Osteocyte (in vitro differentiated cells): ENCODE data around the gene RGR. TPM values are rescaled to one million over a fixed set of nuclear protein-coding genes. Genes with fewer than 3 reads are reported as not detected.

ENCODE experiments used
- DNase-seq: peaks from one replicate; pipeline ENCODE4 v3.0.0; 2021; ENCODE audit warnings: mixed read lengths; ENCODE audit not compliant: unreplicated experiment; ENCODE audit errors: extremely low spot score
- H3K27ac Mint-ChIP-seq: one replicate; pipeline ENCODE4 v1.8.0; 2021; ENCODE audit warnings: mild to moderate bottlenecking, mixed read lengths; ENCODE audit not compliant: unreplicated experiment
- H3K27me3 Mint-ChIP-seq: one replicate; pipeline ENCODE4 v1.8.0; 2021; ENCODE audit warnings: mixed read lengths; ENCODE audit not compliant: unreplicated experiment
- H3K36me3 Mint-ChIP-seq: one replicate; pipeline ENCODE4 v1.8.0; 2021; ENCODE audit warnings: mixed read lengths; ENCODE audit not compliant: unreplicated experiment
- H3K4me1 Mint-ChIP-seq: one replicate; pipeline ENCODE4 v1.8.0; 2021; ENCODE audit warnings: mixed read lengths; ENCODE audit not compliant: unreplicated experiment
- H3K4me3 Mint-ChIP-seq: one replicate; pipeline ENCODE4 v1.8.0; 2021; ENCODE audit warnings: mild to moderate bottlenecking, moderate library complexity, mixed read lengths; ENCODE audit not compliant: unreplicated experiment
- H3K9me3 Mint-ChIP-seq: one replicate; pipeline ENCODE4 v1.8.0; 2021; ENCODE audit warnings: mixed read lengths; ENCODE audit not compliant: unreplicated experiment
- total RNA-seq: library from RNA; stranded (reverse); gene quantifications from 2 replicates; pipeline ENCODE4 v1.2.1, GENCODE V29; 2021
- TF ChIP-seq, protein P1 (sequence below): fragments of 200-600 bp; sonication (generic); IDR thresholded peaks from 2 replicates; pipeline ENCODE4 v1.5.0; 2021; ENCODE audit warnings: antibody characterized with exemption, mild to moderate bottlenecking, moderate library complexity

RGR gene
- total RNA-seq, 1 donor from 2014 or later = not detected

DNA sequence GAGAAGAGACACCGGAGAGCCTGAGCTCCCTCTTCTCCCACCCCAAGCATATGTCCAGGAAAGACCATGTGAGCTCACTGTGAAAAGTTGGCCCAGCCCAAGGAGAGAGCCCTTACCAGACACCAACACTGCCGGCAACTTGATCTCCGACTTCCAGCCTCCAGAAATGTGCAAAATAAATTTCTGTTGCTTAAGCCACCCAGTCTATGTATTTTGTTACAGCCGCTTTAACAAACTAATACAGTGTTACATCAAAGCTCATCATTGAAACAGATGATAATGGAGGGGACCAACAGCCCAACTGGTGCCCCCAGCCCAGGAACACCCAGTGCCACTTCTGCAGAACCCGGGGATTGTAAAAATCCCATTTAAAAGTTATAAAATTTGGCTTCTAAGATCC, 18.9 kb downstream of the RGR start:
- no peaks in the 10 kb centered on the region for H3K36me3 Mint-ChIP-seq
- peak; percentile 64 for DNase-seq
- peaks cover 6% of the 10 kb centered on the region for H3K27me3 Mint-ChIP-seq
- H3K4me3 Mint-ChIP-seq = no peak overlapping the region
- H3K4me1 Mint-ChIP-seq = no peaks in the 10 kb centered on the region
- H3K27ac Mint-ChIP-seq = no peak overlapping the region
- no peaks in the 10 kb centered on the region for H3K9me3 Mint-ChIP-seq
- TF ChIP-seq, protein P1, sequence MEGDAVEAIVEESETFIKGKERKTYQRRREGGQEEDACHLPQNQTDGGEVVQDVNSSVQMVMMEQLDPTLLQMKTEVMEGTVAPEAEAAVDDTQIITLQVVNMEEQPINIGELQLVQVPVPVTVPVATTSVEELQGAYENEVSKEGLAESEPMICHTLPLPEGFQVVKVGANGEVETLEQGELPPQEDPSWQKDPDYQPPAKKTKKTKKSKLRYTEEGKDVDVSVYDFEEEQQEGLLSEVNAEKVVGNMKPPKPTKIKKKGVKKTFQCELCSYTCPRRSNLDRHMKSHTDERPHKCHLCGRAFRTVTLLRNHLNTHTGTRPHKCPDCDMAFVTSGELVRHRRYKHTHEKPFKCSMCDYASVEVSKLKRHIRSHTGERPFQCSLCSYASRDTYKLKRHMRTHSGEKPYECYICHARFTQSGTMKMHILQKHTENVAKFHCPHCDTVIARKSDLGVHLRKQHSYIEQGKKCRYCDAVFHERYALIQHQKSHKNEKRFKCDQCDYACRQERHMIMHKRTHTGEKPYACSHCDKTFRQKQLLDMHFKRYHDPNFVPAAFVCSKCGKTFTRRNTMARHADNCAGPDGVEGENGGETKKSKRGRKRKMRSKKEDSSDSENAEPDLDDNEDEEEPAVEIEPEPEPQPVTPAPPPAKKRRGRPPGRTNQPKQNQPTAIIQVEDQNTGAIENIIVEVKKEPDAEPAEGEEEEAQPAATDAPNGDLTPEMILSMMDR = no peak

DNA sequence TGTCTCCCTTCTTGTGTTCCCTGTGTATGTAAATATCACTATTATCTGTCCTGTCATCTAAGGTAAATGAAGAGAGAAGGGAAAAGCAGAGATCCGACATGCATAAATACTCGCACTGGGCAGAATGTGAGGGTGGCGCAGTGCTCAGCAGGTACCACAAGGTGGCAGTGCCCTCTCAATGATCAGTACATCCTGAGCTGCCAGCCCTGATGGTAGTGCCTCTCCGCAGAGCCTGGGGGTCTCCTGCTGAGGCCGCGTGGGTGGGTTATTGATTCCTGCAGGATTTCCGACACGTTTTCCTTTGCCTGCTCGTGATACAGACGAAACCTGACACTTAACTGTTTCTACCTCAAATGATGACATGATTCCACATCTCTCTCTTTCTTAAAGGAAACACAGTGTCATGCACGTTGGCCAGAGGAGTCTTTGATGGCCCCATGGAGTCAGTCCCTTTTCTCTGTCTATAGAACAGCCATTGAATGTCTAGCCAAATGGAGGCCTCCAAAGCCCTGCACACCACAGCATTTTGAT, 19.8 kb downstream of the RGR start:
- Mint-ChIP-seq H3K27me3 (peaks cover 8% of the 10 kb centered on the region), H3K4me3 (no peak overlapping the region)
- DNase-seq = peak; percentile 87

DNA sequence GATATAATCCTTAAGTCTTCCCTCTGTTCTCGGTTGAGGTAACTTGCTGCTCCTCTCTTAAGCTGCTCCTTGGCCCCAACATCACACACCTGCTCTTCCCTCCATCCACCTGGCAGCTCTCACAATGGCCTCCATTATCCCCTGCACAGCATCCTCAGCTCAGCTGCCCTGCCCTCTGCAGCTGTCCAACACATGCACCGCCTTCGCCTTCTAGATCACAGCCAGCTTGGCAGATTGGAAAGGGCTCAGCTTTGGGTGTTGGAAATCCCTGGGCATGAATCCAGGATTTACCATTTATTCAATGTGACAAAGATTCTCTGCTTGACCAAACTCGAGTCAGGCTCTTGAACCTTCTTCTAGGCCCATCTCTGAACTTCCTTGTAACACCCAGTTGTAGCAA, 20.6 kb downstream of the RGR start:
- no peaks in the 10 kb centered on the region for H3K9me3 Mint-ChIP-seq
- no peak overlapping the region for H3K27ac Mint-ChIP-seq
- H3K27me3 Mint-ChIP-seq = peaks cover 8% of the 10 kb centered on the region
- H3K4me3 Mint-ChIP-seq = no peak overlapping the region
- no peaks in the 10 kb centered on the region for H3K4me1 Mint-ChIP-seq
- DNase-seq = peak; percentile 40
- TF ChIP-seq, protein P1 = no peak
- H3K36me3 Mint-ChIP-seq = no peaks in the 10 kb centered on the region

More for the DNA sequence above, 19.8 kb downstream of the RGR start:
- Mint-ChIP-seq H3K9me3 (no peaks in the 10 kb centered on the region), H3K36me3 (no peaks in the 10 kb centered on the region), H3K27ac (no peak overlapping the region), H3K4me1 (no peaks in the 10 kb centered on the region)
- TF ChIP-seq, protein P1 = peak; percentile 97

DNA sequence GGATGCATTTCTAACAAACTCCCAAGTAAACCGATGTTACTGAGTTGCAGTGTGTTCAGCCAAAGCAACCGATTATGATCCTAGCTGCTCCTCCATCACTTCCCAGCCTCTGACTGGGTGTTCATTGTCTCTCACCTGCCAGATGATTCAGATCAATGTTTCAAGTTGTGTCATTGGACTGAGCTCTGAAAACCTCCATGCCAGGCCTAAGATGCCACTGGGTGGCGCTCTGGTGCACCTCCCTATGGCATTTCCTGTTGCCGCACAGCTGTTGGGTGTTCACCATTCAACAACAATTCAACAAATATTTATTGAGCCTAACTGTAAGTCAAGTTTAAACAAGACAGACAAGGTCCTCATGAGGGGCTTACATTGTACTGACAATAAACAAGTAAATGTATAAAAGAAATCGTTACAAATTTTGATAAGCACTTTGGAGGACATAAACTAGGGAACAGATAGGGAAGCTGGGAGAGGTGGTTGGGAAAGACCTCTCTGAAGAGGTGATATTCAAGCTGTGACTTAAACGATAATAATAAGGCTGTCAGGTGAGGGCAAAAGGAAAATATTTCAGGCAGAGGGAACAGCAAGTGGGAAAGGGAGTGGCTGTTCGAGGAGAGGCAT, 22.8 kb downstream of the RGR start:
- no peak overlapping the region for H3K27ac Mint-ChIP-seq
- no peaks in the 10 kb centered on the region for H3K36me3 Mint-ChIP-seq
- TF ChIP-seq, protein P1 = peak; percentile 58
- no peak overlapping the region for H3K4me3 Mint-ChIP-seq
- DNase-seq = peak; percentile 82
- H3K27me3 Mint-ChIP-seq = peaks cover 15% of the 10 kb centered on the region
- no peaks in the 10 kb centered on the region for H3K4me1 Mint-ChIP-seq
- H3K9me3 Mint-ChIP-seq = no peaks in the 10 kb centered on the region

DNA sequence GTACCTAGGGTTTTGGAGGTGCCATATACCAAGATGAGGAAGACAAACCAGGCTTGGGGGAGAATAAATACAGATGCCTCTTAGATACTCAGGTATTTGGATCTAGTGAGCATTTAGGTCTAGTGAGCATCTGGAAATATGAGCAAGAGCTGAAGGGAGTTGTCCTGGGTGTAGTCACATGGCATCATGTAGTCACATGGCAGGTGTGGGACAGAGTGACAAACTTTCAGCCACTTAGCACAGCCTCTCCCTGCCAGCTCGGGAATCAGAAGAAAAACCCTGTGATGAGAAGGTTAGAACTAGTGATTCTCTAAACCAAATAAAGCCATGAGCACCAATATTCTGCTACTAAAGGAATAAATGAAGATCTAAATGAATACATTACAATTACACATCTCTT, 24.3 kb downstream of the RGR start:
- Mint-ChIP-seq H3K4me1 (no peaks in the 10 kb centered on the region), H3K4me3 (no peak overlapping the region), H3K9me3 (no peaks in the 10 kb centered on the region), H3K27ac (no peak overlapping the region), H3K27me3 (peaks cover 15% of the 10 kb centered on the region), H3K36me3 (no peaks in the 10 kb centered on the region)
- no peak for DNase-seq
- TF ChIP-seq, protein P1 = no peak
